Adipocyte (in vitro differentiated cells): ENCODE measurements around the gene SNAI3.

ENCODE experiments used
- DNase-seq: peaks from one replicate; pipeline ENCODE4 v3.0.0-alpha.2; 2015; ENCODE audit warnings: low read depth
- H3K27me3 ChIP-seq: replicated peaks from 2 replicates; pipeline ENCODE4 v1.7.0; 2013; ENCODE audit warnings: mild to moderate bottlenecking, low read length, moderate library complexity; ENCODE audit not compliant: control insufficient read depth, insufficient read depth
- H3K36me3 ChIP-seq: 2 replicates; pipeline ENCODE4 v1.7.0; 2013; ENCODE audit warnings: low read length, mild to moderate bottlenecking, moderate library complexity; ENCODE audit not compliant: control insufficient read depth, insufficient read depth, severe bottlenecking
- H3K4me1 ChIP-seq: 2 replicates; pipeline ENCODE4 v1.7.0; 2013; ENCODE audit warnings: mild to moderate bottlenecking, low read length, moderate library complexity; ENCODE audit not compliant: control insufficient read depth, insufficient read depth
- H3K4me3 ChIP-seq: 2 replicates; pipeline ENCODE4 v1.7.0; 2013; ENCODE audit warnings: mild to moderate bottlenecking, low read length, moderate library complexity
- H3K9ac ChIP-seq: 2 replicates; pipeline ENCODE4 v1.7.0; 2013; ENCODE audit warnings: mild to moderate bottlenecking, low read length, moderate library complexity
- H3K9me3 ChIP-seq: 2 replicates; pipeline ENCODE4 v1.7.0; 2013; ENCODE audit warnings: mild to moderate bottlenecking, low read length, moderate library complexity; ENCODE audit not compliant: control insufficient read depth

The SNAI3 gene

DNA sequence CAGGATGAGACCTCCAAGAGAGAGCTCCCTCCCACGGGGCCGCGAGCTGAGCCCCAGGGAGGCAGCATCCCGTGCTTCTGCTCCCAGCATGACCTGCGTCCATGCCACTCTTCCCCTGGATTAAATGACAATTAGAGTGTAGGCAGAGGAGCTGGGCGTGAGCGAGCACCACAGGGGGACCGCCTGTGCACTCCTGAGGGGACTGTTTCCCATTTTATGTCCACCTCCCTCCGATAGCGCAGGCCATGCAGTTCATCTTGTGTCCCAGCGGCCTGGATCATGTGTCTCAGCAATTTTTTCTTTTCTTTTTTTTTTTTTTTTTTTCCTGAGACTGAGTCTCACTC, 53.7 kb downstream of the SNAI3 start:
- no peak overlapping the region for H3K4me3 ChIP-seq
- H3K27me3 ChIP-seq: peaks cover 6% of the 10 kb centered on the region
- DNase-seq: no peak
- no peaks in the 10 kb centered on the region for H3K4me1 ChIP-seq
- H3K9ac ChIP-seq: no peak overlapping the region
- H3K9me3 ChIP-seq: no peaks in the 10 kb centered on the region
- peaks cover 37% of the 10 kb centered on the region for H3K36me3 ChIP-seq

GRCh38 chr16:88631920-88632586, 54.3 kb downstream of the SNAI3 start:
- Histone ChIP-seq H3K4me3 (no peak overlapping the region), H3K27me3 (peaks cover 6% of the 10 kb centered on the region), H3K4me1 (no peaks in the 10 kb centered on the region), H3K9me3 (no peaks in the 10 kb centered on the region), H3K9ac (no peak overlapping the region), H3K36me3 (peaks cover 42% of the 10 kb centered on the region)
- DNase-seq: no peak

- H3K27me3 ChIP-seq: peaks cover 6% of the 10 kb centered on the region
- no peak overlapping the region for H3K9ac ChIP-seq
- H3K4me1 ChIP-seq: no peaks in the 10 kb centered on the region
- peaks cover 48% of the 10 kb centered on the region for H3K36me3 ChIP-seq
- H3K4me3 ChIP-seq: no peak overlapping the region
- no peak for DNase-seq
- no peaks in the 10 kb centered on the region for H3K9me3 ChIP-seq
Observed at GRCh38 chr16:88631384-88631783, 54.9 kb downstream of the SNAI3 start.

- H3K9me3 ChIP-seq: no peaks in the 10 kb centered on the region
- DNase-seq: no peak
- H3K27me3 ChIP-seq: peaks cover 2% of the 10 kb centered on the region
- H3K4me3 ChIP-seq: no peak overlapping the region
- H3K36me3 ChIP-seq: peaks cover 51% of the 10 kb centered on the region
- H3K9ac ChIP-seq: no peak overlapping the region
- H3K4me1 ChIP-seq: no peaks in the 10 kb centered on the region
Observed at GRCh38 chr16:88630941-88631340, 55.4 kb downstream of the SNAI3 start.

DNA sequence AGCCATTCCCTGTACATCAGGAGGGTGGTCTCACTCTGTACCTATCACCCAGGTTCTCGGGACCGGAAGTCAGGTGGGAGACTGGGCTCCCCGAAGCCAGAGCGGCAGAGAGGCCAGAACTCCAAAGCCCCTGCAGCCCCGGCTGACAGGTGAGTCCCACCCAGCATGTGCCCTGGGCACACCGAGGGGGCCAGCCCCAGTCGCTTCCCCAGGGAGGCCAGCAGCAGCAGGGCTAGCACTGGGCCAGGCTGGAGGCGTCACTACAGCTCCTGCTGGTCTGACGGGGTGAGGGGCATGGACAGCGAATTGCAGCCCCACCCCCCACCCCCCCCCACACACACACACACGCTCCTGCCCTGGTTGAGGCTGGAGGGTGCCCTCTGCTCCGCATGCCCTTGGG, 55.9 kb downstream of the SNAI3 start:
- no peak overlapping the region for H3K9ac ChIP-seq
- no peaks in the 10 kb centered on the region for H3K9me3 ChIP-seq
- H3K36me3 ChIP-seq: peaks cover 56% of the 10 kb centered on the region
- no peaks in the 10 kb centered on the region for H3K4me1 ChIP-seq
- DNase-seq: no peak
- no peaks in the 10 kb centered on the region for H3K27me3 ChIP-seq
- no peak overlapping the region for H3K4me3 ChIP-seq

- no peaks in the 10 kb centered on the region for H3K4me1 ChIP-seq
- H3K36me3 ChIP-seq: peaks cover 62% of the 10 kb centered on the region
Observed at GRCh38 chr16:88629835-88630234, 56.5 kb downstream of the SNAI3 start.

DNA sequence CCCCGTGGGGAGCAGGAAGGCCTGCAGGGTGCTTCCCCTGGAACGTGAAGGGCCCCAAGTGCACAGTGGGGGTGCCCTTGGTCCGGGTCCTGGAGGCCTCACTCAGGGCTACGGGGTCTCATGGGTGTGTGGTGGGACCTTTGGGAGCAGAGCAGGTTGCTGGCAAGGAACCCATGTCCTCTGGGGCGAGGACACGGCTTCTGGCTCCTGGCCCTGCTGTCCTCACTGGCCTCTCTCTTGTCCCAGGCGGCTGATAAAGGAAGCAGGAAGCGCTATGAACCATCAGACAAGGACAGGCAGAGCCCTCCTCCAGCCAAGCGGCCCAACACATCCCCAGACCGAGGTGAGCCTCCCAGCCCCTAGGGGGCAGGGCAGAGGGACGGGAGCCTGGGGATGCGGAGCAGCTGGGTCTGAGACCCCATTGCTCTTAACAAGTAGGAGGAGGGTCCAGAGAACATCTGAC, 57.8 kb downstream of the SNAI3 start:
- no peaks in the 10 kb centered on the region for H3K27me3 ChIP-seq
- peaks cover 75% of the 10 kb centered on the region for H3K36me3 ChIP-seq

More at GRCh38 chr16:88629835-88630234, 56.5 kb downstream of the SNAI3 start:
- H3K4me3 ChIP-seq: no peak overlapping the region
- H3K27me3 ChIP-seq: no peaks in the 10 kb centered on the region
- no peak overlapping the region for H3K9ac ChIP-seq
- no peaks in the 10 kb centered on the region for H3K9me3 ChIP-seq
- DNase-seq: no peak

More for the DNA sequence above, 57.8 kb downstream of the SNAI3 start:
- H3K9me3 ChIP-seq: no peaks in the 10 kb centered on the region
- H3K9ac ChIP-seq: no peak overlapping the region
- H3K4me3 ChIP-seq: no peak overlapping the region
- DNase-seq: no peak
- H3K4me1 ChIP-seq: no peaks in the 10 kb centered on the region
